Thoracic aorta (tissue), 2 donors: Measurements from ENCODE around the gene MCM5. TPM values are rescaled to one million over a fixed set of nuclear protein-coding genes. Genes with fewer than 3 reads are reported as not detected.

ENCODE experiments used
- ATAC-seq: fragments of 150-250 bp; one replicate; pipeline ENCODE4 v1.8.0; 2017; ENCODE audit warnings: low read depth; ENCODE audit not compliant: insufficient number of reproducible peaks, low FRiP score
- DNase-seq: peaks from one replicate; pipeline ENCODE4 v3.0.0-alpha.2; 2020; ENCODE audit warnings: low spot score
- H3K27ac ChIP-seq, 2 donors: fragments of 200-600 bp; sonication (generic); 1 replicate in 1 of 2; 2 replicates in 1 of 2; pipeline ENCODE4 v1.5.1; 2016; ENCODE audit warnings: mild to moderate bottlenecking in 2 of 2, moderate library complexity in 2 of 2
- H3K27me3 ChIP-seq: fragments of 200-600 bp; sonication (generic); replicated peaks from 2 replicates; pipeline ENCODE4 v1.6.0; 2016; ENCODE audit warnings: mild to moderate bottlenecking; ENCODE audit not compliant: insufficient read depth
- H3K36me3 ChIP-seq: fragments of 200-600 bp; sonication (generic); one replicate; pipeline ENCODE4 v1.5.1; 2016
- H3K4me1 ChIP-seq, 2 donors: fragments of 200-600 bp; sonication (generic); 1 replicate in 1 of 2; 2 replicates in 1 of 2; pipeline versions ENCODE4 v1.5.1 to v1.6.0; 2016; ENCODE audit warnings: low read depth in 2 of 2, mild to moderate bottlenecking in 1 of 2; ENCODE audit not compliant: control insufficient read depth in 1 of 2
- H3K4me3 ChIP-seq: fragments of 200-600 bp; sonication (generic); 2 replicates; pipeline ENCODE4 v1.5.1; 2016; ENCODE audit warnings: mild to moderate bottlenecking
- H3K9me3 ChIP-seq: fragments of 200-600 bp; sonication (generic); 2 replicates; pipeline ENCODE4 v1.5.1; 2016
- total RNA-seq, 2 donors: library from RNA; depleted of rRNA; stranded (reverse); fragments of >200 nt; gene quantifications; one replicate each; pipeline versions ENCODE4 v1.1.0 to v1.2.3, GENCODE V29; 2016
- TF ChIP-seq, protein P1 (sequence below): fragments of 200-600 bp; sonication (generic); IDR thresholded peaks from one replicate; pipeline ENCODE4 v1.5.1; 2019; ENCODE audit warnings: antibody characterized with exemption

The MCM5 gene
- total RNA-seq, 2 donors from 2014 or later: 18.1 to 53.1 TPM

DNA sequence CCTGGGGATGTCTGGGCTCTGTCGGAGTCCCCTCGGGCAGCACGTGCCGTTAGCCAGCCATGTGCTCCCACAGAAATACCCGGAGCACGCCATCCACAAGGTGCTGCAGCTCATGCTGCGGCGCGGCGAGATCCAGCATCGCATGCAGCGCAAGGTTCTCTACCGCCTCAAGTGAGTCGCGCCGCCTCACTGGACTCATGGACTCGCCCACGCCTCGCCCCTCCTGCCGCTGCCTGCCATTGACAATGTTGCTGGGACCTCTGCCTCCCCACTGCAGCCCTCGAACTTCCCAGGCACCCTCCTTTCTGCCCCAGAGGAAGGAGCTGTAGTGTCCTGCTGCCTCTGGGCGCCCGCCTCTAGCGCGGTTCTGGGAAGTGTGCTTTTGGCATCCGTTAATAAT lies 24.1 kb downstream of the MCM5 start:
- ATAC-seq: no peak
- DNase-seq: no peak
- H3K27ac ChIP-seq: no peak overlapping the region
- H3K4me3 ChIP-seq: no peak overlapping the region
- H3K4me1 ChIP-seq: no peaks in the 10 kb centered on the region
- H3K27me3 ChIP-seq: no peaks in the 10 kb centered on the region
- TF ChIP-seq, protein P1, sequence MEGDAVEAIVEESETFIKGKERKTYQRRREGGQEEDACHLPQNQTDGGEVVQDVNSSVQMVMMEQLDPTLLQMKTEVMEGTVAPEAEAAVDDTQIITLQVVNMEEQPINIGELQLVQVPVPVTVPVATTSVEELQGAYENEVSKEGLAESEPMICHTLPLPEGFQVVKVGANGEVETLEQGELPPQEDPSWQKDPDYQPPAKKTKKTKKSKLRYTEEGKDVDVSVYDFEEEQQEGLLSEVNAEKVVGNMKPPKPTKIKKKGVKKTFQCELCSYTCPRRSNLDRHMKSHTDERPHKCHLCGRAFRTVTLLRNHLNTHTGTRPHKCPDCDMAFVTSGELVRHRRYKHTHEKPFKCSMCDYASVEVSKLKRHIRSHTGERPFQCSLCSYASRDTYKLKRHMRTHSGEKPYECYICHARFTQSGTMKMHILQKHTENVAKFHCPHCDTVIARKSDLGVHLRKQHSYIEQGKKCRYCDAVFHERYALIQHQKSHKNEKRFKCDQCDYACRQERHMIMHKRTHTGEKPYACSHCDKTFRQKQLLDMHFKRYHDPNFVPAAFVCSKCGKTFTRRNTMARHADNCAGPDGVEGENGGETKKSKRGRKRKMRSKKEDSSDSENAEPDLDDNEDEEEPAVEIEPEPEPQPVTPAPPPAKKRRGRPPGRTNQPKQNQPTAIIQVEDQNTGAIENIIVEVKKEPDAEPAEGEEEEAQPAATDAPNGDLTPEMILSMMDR: no peak
- peaks cover 11% of the 10 kb centered on the region for H3K36me3 ChIP-seq
- no peaks in the 10 kb centered on the region for H3K9me3 ChIP-seq

DNA sequence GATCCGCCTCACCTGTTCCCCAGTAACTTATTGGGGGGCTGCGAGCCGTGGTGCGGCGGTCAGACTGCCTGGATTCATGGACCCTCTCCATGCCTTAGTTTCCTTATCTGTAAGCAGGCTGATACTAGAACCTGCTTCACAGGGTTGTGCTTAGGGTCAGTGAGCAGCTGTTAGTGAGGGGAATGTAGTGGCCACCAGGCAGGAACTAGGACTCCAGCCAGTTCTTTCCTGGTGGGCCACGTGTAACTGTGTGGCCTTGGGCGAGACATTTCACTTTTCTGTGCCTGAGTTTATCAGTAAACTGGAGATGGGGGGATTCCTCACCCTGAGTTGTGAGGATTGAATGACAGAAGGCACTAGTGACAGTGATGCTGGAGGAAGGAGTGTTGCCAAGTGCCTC lies 24.8 kb downstream of the MCM5 start:
- no peak for DNase-seq
- Histone ChIP-seq H3K4me1 (no peaks in the 10 kb centered on the region), H3K4me3 (no peak overlapping the region), H3K27me3 (no peaks in the 10 kb centered on the region), H3K9me3 (no peaks in the 10 kb centered on the region), H3K36me3 (peaks cover 11% of the 10 kb centered on the region), H3K27ac (no peak overlapping the region)
- no peak for ATAC-seq
- TF ChIP-seq, protein P1: no peak

DNA sequence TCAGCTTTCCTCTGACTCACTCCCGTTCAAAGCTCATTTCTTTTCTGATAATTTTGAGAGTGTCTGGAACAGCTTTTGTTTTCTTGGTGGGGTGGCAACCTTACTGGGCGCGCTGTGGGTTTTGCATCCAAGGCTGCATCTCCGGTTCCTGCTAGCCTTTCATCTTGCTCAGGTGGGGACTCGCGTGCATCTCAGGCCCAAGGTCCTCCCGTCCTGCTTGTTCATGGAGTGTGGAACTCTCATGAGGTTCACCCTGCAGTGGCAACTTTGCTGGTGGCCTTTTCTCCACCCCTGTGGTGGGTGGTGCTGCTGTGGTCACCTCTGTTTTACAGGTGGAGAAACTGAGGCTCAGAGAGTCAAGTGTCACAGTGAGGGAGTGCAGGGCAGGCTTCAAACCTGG lies 25.6 kb downstream of the MCM5 start:
- no peaks in the 10 kb centered on the region for H3K27me3 ChIP-seq
- no peak overlapping the region for H3K4me3 ChIP-seq
- DNase-seq (no peak), ATAC-seq (no peak)
- H3K9me3 ChIP-seq: no peaks in the 10 kb centered on the region
- TF ChIP-seq, protein P1: no peak
- no peak overlapping the region for H3K27ac ChIP-seq
- H3K36me3 ChIP-seq: peaks cover 11% of the 10 kb centered on the region
- no peaks in the 10 kb centered on the region for H3K4me1 ChIP-seq

DNA sequence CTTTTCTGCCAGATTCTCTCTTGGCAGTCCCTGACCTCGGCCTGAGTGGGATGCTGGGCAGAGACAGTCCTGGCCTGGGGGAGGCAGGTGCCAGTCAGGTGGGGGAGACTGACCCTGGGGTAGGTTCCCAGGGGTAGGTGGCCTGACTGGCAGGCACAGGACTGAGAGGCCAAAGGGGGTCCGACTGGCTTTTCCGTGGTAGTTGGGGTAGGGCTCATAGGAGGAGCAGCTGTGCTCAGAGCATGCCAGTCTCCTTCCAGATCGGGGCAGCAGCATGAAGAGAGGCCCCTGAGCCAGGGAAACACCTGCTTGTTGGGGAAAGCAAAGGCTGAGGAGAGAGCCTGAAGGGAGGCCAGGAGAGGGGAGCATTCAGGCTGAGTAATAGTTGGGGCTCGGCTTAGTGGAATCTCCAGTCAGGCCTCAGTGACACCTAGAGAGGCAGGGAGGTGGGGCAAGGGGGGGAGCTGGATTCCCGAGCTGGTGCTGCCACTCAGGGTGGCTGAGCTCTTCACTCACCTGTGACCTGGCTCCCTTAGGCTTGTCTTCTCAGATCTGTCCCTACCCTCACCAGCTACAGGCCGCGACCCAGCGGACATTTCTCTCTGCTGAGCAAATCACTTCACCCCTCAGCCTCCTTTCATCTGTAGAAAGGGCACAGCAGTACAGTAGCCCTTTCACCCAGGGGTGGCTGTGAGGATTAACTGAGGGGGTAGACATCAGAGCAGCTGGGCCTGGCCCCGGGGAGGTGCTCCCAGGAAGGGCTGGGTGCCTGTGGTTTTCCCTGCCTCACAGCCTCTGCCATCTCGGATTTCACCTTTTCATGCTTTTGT lies 26.2 kb downstream of the MCM5 start:
- Histone ChIP-seq H3K4me3 (no peak overlapping the region), H3K36me3 (peaks cover 11% of the 10 kb centered on the region), H3K9me3 (no peaks in the 10 kb centered on the region), H3K27ac (no peak overlapping the region), H3K4me1 (peaks cover 0 to 3% of the 10 kb centered on the region in 2 donors), H3K27me3 (no peaks in the 10 kb centered on the region)
- no peak for ATAC-seq
- DNase-seq: no peak
- TF ChIP-seq, protein P1: no peak

DNA sequence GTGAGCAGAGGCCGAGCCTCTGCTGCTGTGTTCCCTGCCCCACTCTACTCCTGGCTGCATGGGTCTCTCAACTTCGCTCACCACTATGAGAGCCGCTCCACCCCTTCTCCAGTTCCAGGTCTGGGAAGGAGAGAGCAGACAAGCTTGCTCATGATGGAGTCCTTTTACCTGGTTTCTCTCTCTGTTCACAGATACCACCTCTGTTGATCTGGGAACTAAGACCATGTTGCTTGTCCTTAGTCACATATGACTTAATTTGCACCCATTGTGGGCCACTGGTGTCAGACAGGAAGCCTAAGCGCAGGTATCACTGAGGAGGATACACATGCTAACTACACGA lies 26.8 kb downstream of the MCM5 start:
- Histone ChIP-seq H3K36me3 (peaks cover 7% of the 10 kb centered on the region), H3K27ac (no peak overlapping the region), H3K9me3 (no peaks in the 10 kb centered on the region), H3K27me3 (no peaks in the 10 kb centered on the region), H3K4me1 (peaks cover 0 to 7% of the 10 kb centered on the region in 2 donors), H3K4me3 (no peak overlapping the region)
- TF ChIP-seq, protein P1: no peak
- DNase-seq: no peak
- ATAC-seq: no peak
